GM21825 (cell line): ENCODE data around the gene PDGFD.

Experiments used
- ATAC-seq: cut with Tn5 transposase; IDR thresholded peaks from one replicate; pipeline ENCODE4 v1.9.1; 2021; ENCODE audit warnings: mild to moderate bottlenecking, moderate library complexity; ENCODE audit not compliant: unreplicated experiment

Gene PDGFD

DNA sequence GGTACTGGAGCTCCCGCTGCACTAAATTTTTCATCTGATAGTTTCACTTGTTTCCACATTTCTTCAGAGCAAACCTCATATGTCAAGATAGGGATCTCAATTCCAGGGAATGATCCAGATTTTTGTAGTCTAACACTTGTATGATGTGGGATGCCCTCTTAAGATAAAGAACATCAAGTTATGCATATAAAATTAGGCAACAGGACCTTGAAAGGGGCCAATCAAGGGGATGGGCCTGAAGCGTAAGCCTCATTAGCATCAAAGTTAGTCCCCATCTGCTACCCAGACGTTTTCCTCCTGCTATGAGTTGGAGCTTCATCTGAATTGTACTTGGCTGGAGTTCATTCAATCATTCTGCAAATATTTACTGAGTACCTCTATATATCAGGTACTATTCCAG is 17.5 kb downstream of the PDGFD start:
- ATAC-seq = no peak

DNA sequence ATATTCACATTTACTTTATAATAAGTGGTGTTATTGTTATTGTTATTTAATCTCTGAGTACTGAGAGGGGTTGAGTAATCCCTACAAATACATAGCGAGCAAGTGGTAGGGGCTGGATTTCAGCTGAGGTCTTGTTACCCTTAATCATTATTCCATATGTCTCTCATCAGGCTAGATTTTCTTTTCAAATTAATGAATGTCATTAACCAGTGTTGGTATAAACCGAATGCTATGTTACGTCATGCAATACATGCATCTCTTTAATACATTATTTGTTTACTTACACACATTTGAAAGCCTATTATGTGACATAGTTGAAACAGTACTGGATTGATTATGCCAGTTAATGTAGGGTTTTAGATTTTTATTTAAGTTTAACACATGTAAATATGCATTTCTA is 18.9 kb downstream of the PDGFD start:
- no peak for ATAC-seq

DNA sequence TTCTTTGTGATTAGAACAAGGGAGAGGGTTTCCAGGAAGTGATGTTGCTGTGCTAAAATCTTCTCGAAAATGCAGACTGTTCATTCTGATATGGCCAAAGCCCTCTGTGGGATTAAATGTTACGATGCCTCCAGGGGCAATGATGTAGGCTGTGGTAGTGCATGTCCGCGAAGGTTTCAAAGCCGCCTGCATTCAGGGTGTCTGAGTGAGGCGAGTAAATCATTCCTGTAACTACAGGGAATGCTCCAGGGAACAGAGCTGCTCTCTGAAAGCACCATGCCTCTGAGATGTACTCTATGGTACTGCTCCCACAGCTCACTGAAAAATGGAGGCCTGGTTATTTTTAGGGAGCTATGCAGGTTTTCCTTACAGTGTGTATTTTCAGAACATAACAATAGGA is 21.2 kb downstream of the PDGFD start:
- no peak for ATAC-seq

DNA sequence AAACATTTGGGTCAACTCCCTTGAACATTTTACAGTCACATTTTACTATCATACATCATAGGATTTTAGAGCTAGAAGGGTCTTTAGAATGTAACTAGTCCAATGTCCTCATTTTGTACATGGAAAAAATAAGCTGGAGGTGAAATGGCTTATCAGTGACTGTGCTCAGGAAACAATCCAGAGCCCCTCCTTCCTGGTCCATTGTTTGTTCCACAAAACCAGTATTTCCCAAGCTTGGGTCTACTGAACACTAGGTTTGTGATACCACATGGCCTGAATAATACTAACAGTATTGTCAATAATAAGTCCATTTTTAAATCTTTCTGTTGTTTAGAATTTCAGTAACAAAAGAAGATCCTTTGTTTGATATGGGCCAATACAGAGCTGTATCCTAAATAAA is 27.1 kb downstream of the PDGFD start:
- no peak for ATAC-seq

DNA sequence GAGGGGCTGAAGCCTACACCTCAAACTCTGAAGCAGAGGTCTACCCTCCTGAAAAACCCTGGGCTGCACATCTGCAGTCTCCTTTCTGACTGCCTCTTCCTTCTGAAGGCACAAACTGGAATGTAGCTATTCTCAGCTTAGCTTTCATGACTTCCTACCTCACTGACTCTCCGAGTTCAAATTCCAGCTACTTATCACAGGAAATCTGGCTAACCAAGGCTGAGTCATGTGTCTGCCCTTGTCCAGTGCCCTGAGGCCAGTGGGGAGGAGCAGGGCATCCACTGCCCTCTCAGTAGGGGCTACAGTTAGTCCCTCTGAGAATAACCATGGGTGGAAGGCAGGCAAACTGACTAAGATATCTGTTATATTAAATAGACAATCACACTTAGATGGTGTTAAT is 29.2 kb downstream of the PDGFD start:
- ATAC-seq = no peak

DNA sequence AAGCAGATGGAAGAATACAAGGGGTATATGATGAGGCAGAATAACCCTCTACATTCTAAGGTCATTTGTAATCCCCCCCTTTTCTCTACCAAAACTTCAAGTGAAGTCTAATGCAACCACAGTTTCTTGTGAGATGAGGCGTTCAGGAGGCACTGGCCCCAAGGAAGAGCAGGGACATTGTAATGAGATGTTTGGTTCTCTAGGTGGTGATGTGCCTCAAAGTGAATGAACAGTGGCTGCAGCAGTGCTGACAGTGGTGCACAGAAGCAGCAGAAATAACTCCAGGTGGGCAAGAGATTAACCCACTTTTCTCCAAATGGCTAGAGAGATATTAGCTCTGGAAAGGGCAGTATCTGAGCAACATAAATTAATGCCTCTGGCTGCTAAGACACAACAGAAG is 33.8 kb downstream of the PDGFD start:
- ATAC-seq = no peak

DNA sequence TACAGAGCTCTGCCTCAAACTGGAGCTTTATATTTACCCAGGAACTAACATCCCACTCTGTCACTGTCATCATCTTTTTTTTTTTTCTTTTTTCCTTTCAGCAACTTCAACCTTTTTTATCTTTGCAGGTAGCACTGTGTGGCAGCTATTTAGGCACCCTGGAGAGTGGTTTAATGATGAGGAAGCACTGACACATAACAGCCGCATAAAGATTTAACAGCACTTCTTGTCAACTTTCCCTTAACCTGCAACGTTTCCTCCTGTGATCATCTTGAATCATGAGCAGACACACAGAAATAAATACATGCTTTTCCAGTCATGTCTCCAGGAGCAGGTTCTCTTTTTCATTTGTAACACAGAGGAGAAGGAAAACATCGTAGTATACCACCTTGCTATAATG is 34.8 kb downstream of the PDGFD start:
- ATAC-seq = no peak

DNA sequence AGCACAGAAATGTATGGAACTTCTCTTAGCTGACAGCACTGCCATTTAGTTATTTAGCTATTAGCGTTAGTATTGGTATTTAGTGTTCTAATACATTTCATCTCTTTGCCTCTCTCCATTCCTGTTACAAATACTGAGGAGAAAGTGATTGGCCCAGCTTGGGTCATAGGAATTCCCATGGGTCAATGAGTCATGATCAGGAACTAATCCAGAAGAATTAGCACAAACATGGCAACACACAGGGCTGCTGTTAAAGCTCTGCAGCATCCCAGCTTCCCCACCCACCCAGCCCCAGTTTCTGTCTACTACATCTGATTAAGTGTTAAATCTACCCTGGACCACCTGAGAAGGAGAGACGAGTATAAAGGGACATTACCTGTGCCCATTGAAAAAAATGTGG is 36.1 kb downstream of the PDGFD start:
- ATAC-seq = no peak

DNA sequence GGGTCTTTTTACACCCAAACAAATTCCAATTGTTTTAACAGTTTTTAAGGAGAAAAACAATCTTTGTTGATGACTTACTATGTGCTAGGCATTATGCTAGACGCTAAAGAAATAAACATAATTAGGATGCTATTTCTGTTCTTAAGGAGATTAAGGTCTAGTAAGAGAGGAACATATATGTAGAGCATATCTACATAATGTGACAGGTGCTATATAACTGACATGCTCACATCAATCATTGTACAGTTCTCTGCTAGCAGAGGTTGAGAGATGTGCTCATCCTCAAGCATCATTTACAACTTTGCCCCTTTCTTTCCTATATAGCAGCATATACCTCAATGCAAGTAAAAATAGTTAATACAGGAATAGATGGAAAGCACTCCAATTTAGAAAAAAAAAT is 37.5 kb downstream of the PDGFD start:
- ATAC-seq = no peak

DNA sequence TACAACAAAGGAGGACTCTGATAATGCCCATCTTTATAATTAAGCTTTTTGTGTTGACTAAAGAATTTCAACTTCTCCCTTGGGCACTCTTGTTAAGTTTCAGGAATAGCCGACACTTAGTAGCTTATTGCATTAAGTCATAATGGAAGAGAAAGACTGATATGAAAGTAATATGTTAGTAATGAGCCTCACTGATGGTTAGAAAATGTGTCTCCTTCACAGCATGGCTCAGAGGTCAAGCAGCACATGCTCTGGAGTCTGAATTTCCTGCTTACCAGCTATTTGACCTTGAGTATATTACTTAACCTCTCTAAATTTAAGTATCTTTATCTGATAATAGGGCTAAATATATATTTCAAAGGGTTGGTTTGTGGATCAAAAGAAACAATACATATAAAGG is 39.0 kb downstream of the PDGFD start:
- ATAC-seq = peak; percentile 41

DNA sequence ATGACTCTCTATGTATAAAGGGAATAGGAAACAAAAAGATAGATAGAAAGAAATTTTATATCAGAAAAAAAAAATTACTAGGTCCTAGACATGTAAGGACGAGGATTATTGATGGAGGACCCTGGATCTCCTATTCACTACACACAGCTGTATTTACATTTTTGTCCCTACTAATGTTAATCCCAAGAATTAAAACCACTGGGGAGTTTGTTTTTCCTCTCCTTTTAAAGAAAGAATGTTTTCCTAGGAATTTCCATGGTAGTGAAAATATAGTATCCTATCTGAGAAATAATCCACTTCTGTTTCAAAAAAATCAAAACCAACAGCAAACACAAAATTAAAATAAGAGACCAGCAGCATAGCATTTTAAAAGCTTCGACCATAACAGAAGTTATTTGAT is 41.1 kb downstream of the PDGFD start:
- ATAC-seq = no peak

DNA sequence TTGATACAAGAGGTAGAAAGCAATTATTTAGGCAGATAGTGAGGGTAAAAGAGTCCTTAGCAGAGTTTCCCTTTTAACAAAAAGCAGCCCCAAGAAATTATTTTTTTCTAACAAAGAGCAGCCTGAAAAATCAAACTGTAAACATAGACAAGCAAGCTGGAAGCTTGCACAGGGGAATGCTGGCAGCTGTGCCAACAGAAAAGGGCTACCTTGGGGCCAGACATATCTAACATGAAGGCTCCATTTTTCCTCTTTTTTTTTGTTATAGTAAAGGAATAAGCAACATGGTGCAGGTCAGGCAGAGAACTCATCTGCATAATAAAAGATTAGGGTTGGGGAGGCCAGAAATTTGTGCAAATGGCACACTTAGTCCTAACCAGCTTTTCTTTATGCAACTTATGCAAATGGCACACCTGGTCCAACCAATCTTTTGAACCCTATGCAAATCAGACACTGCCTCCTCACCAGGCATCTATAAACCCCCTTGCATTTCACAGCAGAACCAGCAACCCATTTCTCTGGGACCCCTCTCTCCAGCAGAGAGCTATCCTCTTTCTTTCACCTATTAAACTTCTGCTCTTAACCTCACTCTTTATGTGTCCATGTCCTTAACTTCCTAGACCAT is 41.8 kb downstream of the PDGFD start:
- ATAC-seq = no peak

DNA sequence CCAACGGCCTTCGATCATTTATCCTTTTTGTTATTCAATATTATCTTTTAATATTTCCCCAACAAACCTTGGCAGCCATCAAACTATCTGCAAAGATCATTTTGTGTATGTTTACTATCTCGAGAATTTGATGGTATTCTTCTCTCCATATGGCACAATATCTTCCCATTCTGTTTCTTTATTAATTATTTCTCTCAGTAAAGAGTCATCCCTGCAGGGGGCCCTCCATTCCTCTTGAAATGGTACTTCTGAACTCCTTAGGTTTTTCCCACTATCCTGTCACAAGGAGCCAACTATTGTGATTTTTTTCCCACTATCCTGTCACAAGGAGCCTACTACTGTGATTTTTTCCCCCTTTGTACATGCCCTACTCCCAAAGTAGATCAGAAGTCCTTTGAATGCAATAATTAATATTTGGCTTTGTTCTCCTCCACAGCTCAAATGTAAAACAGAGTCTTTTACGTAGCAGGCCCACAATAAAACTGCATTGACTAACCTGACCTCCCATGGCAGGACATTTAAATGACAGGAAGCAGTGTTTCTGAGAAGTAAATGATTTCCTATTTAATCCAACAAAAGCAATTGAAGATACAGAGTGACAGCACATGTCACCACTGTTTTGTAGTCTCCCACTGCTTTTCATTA is 43.3 kb downstream of the PDGFD start:
- ATAC-seq = no peak

DNA sequence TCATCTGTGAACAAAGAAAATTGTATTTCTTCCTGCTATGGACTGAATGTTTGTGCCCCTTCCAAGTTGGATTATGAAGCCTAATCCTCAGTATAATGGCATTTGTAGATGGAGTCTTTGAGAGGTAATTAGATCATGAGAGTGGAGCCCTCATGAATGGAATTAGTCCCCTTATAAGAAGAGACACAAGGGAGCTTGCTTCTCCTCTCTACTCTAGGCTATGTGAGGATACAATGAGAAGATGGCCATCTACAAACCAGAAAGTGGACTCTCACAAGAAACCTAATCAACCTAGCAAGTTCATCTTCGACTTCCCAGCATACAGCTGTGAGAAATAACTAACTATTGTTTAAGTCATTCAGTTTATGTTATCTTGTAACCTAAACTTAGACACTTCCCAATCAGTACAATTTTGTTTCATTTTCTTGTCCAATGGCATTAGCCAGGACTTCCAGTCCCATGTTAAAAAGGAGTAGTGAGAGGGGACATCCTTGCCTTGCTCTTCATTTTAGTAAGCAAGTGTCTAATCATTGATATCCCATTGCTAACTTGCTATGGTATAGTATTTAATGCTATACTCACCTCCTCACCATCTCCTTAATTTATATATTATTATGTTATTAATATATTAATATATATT is 45.7 kb downstream of the PDGFD start:
- no peak for ATAC-seq

DNA sequence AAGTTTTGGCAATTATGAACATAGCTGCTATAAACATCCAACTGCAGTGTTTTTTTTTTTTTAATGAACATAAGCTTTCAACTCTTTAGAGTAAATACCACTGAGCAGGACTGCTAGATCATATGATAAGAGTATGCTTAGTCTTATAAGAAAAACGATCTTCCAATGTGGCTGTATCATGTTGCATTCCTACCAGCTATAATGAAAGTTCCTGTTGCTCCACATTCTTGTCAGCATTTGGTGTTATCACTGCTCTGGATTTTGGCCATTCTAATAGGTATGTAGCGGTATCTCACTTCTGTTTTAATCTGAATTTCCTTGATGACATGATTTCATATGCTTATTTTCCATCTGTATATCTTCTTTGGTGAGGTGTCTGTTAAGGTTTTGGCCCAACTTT is 50.4 kb downstream of the PDGFD start:
- no peak for ATAC-seq

DNA sequence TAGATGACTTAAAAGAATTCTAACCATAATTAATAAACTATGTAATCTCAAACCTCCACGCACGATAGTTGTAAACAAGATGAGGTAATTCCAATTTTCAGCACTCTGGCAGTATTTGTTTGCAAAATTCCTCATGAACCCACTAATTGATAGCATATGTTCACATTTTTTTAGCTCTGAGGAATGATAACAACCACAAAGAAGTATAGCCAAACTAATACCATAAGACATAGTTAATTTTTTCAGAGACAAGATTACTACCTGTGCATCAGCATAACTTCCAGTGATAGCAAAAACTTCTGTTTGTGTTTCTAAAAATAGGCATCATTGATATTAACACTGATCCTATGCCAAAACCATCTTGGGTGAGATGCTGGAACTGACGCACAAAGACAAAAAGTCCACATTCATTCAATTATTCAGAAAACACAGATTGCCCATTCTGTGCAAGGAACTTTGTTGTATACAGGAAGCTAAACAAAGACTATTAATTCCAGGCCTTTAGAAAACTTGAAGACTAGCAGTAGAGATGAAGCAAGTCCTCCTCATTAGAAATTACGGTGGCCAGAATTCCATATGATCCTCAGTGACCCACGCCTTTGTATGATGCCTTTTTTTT is 57.7 kb downstream of the PDGFD start:
- ATAC-seq = no peak

DNA sequence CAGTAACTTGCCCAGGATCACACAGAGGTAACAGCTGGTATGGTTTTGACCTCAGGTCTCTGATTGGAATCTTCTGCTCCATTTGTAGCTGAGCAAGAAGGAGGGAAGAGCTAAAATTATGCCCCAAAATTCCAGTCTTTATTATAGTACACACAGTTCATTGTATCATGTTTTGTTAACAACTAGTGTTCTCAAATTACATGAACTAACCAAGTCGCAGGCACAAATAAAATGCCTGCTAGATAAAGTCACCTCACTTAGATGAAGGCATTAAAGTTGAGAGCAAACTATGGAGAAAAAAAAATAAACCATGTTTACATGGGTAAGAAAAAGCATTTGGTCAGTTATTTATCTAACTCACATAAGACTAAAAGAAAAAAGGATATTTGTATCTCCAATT is 58.8 kb downstream of the PDGFD start:
- ATAC-seq = no peak

DNA sequence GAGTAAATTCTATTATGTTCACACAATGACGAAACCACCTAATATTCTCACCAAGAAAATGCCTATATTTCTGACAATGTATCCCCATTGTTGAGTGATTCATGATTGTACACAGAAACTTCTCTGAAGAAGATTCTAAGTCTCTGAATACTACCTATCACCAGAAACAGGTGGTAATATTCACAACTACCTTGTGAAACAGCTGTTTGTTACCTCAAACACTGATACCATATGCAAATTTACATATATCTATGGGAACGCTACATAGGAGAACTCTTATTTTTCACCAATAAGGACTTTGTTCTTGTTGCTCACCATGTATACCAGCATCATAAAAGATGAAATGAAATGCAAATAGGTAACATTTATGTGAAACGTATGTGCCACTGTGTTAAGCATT is 59.3 kb downstream of the PDGFD start:
- no peak for ATAC-seq

DNA sequence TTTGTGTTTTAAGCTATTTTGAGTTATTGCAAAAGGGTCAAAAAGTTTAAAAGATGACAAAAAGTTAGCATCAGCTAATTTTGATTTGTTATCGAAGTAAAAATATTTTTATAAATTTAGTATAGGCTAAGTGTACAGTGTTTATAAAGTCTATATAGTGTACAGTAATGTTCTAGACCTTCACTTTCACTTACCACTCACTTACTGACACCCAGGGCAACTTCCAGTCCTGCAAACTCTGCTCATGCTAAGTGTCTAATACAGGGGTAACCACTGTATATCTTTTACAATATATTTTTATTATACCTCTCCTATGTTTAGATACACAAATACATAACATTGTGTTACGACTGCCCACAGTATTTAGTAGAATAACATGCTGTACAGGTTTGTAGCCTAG is 59.7 kb downstream of the PDGFD start:
- no peak for ATAC-seq

DNA sequence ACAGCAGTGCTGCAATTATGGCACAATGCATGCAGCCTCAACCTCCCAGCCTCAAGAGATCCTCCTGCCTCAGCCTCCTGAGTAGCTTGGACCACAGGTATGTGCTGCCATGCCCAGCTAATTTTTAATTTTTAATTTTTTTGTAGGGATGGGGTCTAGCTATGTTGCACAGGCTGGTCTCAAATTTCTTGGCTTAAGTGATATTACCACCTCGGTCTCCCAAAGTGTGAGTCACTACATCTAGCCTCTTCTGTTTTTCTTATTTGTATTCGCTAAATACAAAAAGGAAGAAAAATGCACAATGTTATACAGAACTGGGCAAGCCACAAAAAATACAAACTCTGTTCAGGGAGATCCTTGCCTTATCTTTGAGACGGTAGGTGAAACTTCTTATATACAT is 65.4 kb downstream of the PDGFD start:
- ATAC-seq = no peak

DNA sequence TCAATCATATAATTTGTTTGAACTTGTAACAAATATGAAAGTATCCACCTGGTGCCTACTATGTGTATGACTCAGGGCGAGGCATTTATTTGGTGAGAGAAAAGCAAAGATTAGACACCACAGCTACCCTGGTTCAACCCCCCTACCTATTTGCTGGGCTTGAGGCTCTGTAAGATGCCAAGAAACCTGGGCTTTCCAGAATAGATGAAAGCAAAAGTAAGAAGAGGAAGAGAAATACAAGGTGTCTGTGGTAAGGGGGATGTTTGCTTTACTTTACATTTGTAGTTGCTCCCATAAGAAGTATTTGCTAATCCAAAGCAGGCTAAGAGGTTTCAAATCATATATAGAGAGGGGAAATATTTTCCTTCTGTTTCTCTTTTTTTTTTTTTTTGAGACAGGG is 65.8 kb downstream of the PDGFD start:
- ATAC-seq = no peak

DNA sequence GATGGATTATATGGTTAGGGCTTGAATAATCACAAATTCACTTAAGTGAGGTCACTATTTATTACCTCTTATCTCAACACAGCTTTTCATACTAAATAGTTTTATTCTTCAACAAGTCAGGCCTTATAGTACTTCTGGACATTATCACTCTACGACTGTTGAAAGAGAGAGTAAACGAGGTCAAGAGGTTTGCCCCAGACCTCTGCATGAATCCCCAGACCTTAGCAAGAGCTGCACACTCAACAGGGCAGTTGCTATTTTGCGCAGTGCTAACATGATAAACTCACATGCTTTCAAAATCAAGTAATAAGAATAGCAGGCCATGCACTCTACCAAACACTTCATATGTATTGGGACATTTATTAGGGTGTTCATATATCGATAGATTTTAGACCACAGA is 67.0 kb downstream of the PDGFD start:
- ATAC-seq = no peak
